MCF 10A (cell line): ENCODE results near the gene CAPN9. TPM values are rescaled to one million over a fixed set of nuclear protein-coding genes. Genes with fewer than 3 reads are reported as not detected.

Experiments used
- BruUV-seq: library from RNA; stranded (reverse); fragments of 400-500 nt; replicated peaks from 2 replicates; lab custom pipeline; 2021; lab: Mats Ljungman, UMichigan
- CTCF ChIA-PET: fragments of 300-600 bp; sonication (Branson Sonifier 250); formaldehyde crosslinking; extraction: SDS; loops from one replicate; lab custom pipeline; 2021; ENCODE audit warnings: antibody characterized with exemption, inconsistent platforms; lab: Yijun Ruan, JAX
- POLR2A ChIA-PET: fragments of 300-600, 350-650 bp; sonication (Branson Sonifier 250); formaldehyde crosslinking; extraction: SDS; loops from one replicate; lab custom pipeline; 2020; ENCODE audit warnings: antibody characterized with exemption, inconsistent platforms; lab: Yijun Ruan, JAX
- DNase-seq: peaks from one replicate; pipeline ENCODE4 v3.0.0-alpha.2; 2018; ENCODE audit not compliant: unreplicated experiment
- H3K27ac Mint-ChIP-seq: one replicate; pipeline ENCODE4 v1.8.0; 2022; ENCODE audit warnings: mild to moderate bottlenecking, low read depth, mixed read lengths; ENCODE audit not compliant: unreplicated experiment
- H3K27me3 Mint-ChIP-seq: one replicate; pipeline ENCODE4 v1.8.0; 2022; ENCODE audit warnings: mixed read lengths; ENCODE audit not compliant: insufficient read depth, unreplicated experiment
- H3K36me3 Mint-ChIP-seq: one replicate; pipeline ENCODE4 v1.8.0; 2022; ENCODE audit warnings: mild to moderate bottlenecking, moderate library complexity, mixed read lengths; ENCODE audit not compliant: insufficient read depth, unreplicated experiment
- H3K4me1 Mint-ChIP-seq: one replicate; pipeline ENCODE4 v1.8.0; 2022; ENCODE audit warnings: mixed read lengths; ENCODE audit not compliant: insufficient read depth, unreplicated experiment
- H3K4me3 Mint-ChIP-seq: one replicate; pipeline ENCODE4 v1.8.0; 2022; ENCODE audit warnings: mild to moderate bottlenecking, moderate library complexity, mixed read lengths; ENCODE audit not compliant: unreplicated experiment
- H3K9me3 Mint-ChIP-seq: one replicate; pipeline ENCODE4 v1.8.0; 2022; ENCODE audit warnings: mixed read lengths; ENCODE audit not compliant: unreplicated experiment
- intact Hi-C: fragments of 100-400 bp; cut with micrococcal nuclease; formaldehyde crosslinking; loops from 2 replicates; pipeline ENCODE4 v1.14.1; 2022
- total RNA-seq: library from RNA; stranded (reverse); gene quantifications from 2 replicates; pipeline ENCODE4 v1.2.3, GENCODE V29; 2022
- TF ChIP-seq, protein P1 (sequence below): fragments of 200-600 bp; IDR thresholded peaks from one replicate; pipeline ENCODE4 v1.8.0; 2022; ENCODE audit warnings: antibody characterized with exemption, mild to moderate bottlenecking; ENCODE audit not compliant: unreplicated experiment

The CAPN9 gene
- total RNA-seq, 1 experiment from 2014 or later: not detected

DNA sequence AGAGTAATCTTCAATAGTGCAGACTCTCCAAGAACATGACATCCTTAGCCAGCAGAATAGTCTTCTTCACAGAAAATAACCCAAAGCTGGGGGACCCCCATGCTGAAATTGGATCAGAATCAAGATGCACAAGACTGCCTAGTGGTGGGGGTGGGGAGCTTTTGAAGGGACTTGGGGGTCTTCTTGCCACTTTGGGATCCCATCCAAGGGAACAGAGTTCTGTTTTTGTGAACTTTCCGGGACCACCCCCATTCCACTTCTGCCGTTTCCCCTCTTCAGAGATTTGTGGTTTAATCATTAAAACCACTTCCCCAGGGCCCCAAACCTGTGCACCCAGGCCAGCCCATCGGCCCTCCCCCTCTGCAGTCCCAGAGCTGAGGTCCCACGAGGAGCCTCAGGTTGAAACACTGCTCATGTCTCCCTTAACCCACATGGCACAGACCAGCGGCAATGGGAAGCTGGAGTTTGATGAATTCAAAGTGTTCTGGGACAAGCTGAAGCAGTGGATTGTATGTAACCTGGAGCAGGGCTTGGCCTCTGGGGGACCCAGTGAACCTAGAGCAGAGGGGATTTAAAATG lies 44.9 kb downstream of the CAPN9 start:
- Mint-ChIP-seq H3K27me3 (peaks cover 47% of the 10 kb centered on the region), H3K36me3 (no peaks in the 10 kb centered on the region), H3K4me1 (no peaks in the 10 kb centered on the region), H3K4me3 (no peak overlapping the region), H3K9me3 (no peaks in the 10 kb centered on the region), H3K27ac (no peak overlapping the region)
- intact Hi-C loops: no loop called here
- ChIA-PET CTCF (interaction anchor here (0.7 kb wide), 1 partner anchor 37 kb away, joined by 4 read pairs; no protein-coding TSS in a partner anchor), POLR2A (interaction anchor here (0.6 kb wide), 1 partner anchor 17 kb away, joined by 3 read pairs; no protein-coding TSS in a partner anchor)
- no peak for DNase-seq
- no TSS peak for BruUV-seq
- TF ChIP-seq, protein P1, sequence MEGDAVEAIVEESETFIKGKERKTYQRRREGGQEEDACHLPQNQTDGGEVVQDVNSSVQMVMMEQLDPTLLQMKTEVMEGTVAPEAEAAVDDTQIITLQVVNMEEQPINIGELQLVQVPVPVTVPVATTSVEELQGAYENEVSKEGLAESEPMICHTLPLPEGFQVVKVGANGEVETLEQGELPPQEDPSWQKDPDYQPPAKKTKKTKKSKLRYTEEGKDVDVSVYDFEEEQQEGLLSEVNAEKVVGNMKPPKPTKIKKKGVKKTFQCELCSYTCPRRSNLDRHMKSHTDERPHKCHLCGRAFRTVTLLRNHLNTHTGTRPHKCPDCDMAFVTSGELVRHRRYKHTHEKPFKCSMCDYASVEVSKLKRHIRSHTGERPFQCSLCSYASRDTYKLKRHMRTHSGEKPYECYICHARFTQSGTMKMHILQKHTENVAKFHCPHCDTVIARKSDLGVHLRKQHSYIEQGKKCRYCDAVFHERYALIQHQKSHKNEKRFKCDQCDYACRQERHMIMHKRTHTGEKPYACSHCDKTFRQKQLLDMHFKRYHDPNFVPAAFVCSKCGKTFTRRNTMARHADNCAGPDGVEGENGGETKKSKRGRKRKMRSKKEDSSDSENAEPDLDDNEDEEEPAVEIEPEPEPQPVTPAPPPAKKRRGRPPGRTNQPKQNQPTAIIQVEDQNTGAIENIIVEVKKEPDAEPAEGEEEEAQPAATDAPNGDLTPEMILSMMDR: no peak

DNA sequence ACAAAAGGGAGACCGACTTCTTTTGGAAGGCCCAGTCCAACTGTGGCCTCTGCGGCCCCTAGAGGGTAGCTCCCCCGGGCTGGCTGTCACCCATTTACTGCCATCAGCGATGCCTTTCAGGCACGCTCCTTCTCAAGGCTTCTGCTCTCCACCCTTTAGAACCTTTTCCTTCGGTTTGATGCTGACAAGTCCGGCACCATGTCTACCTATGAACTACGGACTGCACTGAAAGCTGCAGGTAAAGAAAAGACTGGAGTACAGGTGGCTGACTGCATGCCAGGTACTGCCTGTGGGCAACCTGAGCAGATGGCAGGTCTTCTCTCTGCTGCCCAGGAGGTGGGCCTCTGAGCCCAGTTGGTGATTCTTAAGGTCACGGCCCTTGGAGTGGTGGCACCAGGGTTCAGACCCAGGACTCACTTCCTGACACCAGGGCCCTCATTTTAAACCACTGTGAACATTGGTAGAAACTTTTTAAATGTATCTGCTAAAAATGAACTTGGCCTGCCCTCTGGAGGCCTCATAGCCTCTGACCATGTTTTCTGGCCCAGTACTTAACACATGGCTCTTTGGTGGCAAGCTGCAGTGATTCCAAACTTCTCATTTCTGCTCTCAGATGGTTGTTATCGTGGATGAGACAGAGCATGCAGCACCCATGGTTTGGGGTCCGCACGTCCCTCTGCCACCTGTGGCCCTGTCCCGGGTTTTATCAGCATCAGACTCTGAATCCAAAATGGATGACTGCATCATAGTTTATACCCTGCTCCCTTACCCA lies 45.7 kb downstream of the CAPN9 start:
- Mint-ChIP-seq H3K36me3 (no peaks in the 10 kb centered on the region), H3K9me3 (no peaks in the 10 kb centered on the region), H3K4me1 (no peaks in the 10 kb centered on the region), H3K4me3 (no peak overlapping the region), H3K27ac (no peak overlapping the region), H3K27me3 (peaks cover 53% of the 10 kb centered on the region)
- TF ChIP-seq, protein P1: peak; percentile 28
- CTCF ChIA-PET: interaction anchor here (0.7 to 0.8 kb wide), 2 partner anchors 36 to 414 kb away, joined by 4 read pairs; no protein-coding TSS in a partner anchor
- intact Hi-C loops: loop anchor here (1.0 kb wide), 1 partner anchor 161 kb away; no protein-coding TSS in a partner anchor
- no TSS peak for BruUV-seq
- DNase-seq: peak; percentile 39
- POLR2A ChIA-PET: no interaction called here

DNA sequence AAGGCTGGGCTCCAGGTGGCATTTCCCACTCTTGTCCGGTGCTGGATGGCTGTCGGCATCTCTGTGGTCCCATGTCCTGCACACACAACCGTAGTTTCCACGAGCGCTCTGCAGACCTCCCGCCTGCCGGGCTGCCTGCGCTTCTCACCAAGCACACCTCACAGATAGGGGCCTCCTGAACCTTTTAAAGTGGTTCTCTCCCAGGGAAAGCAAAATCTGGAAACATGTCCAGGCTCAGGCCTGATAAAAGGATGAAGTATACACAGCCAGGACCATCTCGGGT lies 46.2 kb downstream of the CAPN9 start:
- H3K36me3 Mint-ChIP-seq: no peaks in the 10 kb centered on the region
- no peak for DNase-seq
- BruUV-seq: no TSS peak
- ChIA-PET POLR2A (no interaction called here), CTCF (interaction anchor here (0.8 kb wide), 1 partner anchor 414 kb away, joined by 4 read pairs; no protein-coding TSS in a partner anchor)
- TF ChIP-seq, protein P1: no peak
- H3K9me3 Mint-ChIP-seq: no peaks in the 10 kb centered on the region
- peaks cover 48% of the 10 kb centered on the region for H3K27me3 Mint-ChIP-seq
- intact Hi-C loops: loop anchor here (1.0 kb wide), 1 partner anchor 161 kb away; no protein-coding TSS in a partner anchor
- no peak overlapping the region for H3K4me3 Mint-ChIP-seq
- H3K27ac Mint-ChIP-seq: no peak overlapping the region
- no peaks in the 10 kb centered on the region for H3K4me1 Mint-ChIP-seq

DNA sequence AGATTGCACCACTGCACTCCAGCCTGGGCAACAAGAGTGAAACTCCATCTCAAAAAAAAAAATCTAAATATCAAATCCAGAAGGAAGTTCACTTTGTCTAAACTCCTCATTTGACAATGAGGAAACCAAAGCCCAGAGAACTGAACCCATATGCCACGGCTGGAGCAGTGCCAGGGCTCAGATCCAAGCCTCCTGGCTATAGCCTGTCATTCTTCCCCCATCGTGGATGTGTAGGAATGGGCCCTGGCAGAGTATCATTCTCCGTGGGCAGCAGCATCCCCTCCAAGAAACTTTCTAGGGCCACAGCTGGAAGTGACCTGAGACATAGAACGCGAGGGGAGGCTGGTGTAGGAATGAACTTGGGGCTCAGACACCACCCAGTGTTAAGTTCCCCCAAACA lies 47.2 kb downstream of the CAPN9 start:
- Mint-ChIP-seq H3K36me3 (no peaks in the 10 kb centered on the region), H3K27me3 (peaks cover 40% of the 10 kb centered on the region), H3K9me3 (no peaks in the 10 kb centered on the region), H3K27ac (no peak overlapping the region), H3K4me1 (no peaks in the 10 kb centered on the region), H3K4me3 (no peak overlapping the region)
- TF ChIP-seq, protein P1: no peak
- POLR2A ChIA-PET: interaction anchor here (0.6 kb wide), 2 partner anchors 18 to 150 kb away, joined by 3 read pairs; no protein-coding TSS in a partner anchor
- intact Hi-C loops: no loop called here
- CTCF ChIA-PET: interaction anchor here (0.6 to 4.1 kb wide), 5 partner anchors 17 to 417 kb away, joined by 3 to 70 read pairs (median 3); no protein-coding TSS in a partner anchor
- BruUV-seq: no TSS peak
- peak; percentile 51 for DNase-seq
